ENCODE data around the gene THUMPD2. TPM values are rescaled to one million over a fixed set of nuclear protein-coding genes. Genes with fewer than 3 reads are reported as not detected.
"Not testable (repeated sequence)": the region's sequence is repeated elsewhere in the genome, so short reads cannot be mapped to it uniquely, and the experiment has no call there.

THUMPD2 gene
- total RNA-seq, 1 donor from 2014 or later = 10.3 TPM

DNA sequence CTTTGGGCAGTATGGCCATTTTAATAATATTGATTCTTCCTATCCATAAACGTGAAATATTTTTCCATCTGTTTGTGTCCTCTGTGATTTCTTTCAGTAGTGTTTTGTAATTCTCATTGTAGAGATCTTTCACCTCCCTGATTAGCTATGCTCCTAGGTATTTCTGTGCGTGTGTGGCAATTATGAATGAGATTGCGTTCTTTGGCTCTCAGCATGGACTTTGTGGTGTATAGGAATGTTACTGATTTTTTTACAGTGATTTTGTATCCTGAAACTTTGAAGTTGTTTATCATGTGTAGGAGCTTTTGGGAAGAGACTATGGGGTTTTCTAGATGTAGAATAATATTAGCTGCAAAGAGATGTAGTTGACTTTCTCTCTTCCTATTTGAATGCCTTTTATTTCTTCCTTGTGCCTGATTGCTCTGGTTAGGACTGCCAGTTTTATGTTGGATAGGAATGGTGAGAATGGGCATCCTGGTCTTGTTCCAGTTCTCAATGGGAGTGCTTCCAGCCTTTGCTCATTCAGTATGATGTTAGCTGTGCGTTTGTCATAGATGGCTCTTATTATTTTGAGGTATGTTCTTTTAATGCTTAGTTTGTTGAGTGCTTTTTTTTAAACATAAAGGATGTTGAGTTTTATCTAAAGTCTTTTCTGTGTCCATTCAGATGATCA, 27.0 kb upstream of the THUMPD2 start:
- no peaks in the 10 kb centered on the region for H3K9me3 ChIP-seq
- H3K4me1 ChIP-seq = no peaks in the 10 kb centered on the region
- no peaks in the 10 kb centered on the region for H3K27me3 ChIP-seq
- TF ChIP-seq, protein P1, sequence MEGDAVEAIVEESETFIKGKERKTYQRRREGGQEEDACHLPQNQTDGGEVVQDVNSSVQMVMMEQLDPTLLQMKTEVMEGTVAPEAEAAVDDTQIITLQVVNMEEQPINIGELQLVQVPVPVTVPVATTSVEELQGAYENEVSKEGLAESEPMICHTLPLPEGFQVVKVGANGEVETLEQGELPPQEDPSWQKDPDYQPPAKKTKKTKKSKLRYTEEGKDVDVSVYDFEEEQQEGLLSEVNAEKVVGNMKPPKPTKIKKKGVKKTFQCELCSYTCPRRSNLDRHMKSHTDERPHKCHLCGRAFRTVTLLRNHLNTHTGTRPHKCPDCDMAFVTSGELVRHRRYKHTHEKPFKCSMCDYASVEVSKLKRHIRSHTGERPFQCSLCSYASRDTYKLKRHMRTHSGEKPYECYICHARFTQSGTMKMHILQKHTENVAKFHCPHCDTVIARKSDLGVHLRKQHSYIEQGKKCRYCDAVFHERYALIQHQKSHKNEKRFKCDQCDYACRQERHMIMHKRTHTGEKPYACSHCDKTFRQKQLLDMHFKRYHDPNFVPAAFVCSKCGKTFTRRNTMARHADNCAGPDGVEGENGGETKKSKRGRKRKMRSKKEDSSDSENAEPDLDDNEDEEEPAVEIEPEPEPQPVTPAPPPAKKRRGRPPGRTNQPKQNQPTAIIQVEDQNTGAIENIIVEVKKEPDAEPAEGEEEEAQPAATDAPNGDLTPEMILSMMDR (IDR thresholded peaks at IDR 0.05) = no peak
- no peak for TF ChIP-seq POLR2AphosphoS5 (IDR thresholded peaks at IDR 0.05; ENCODE audit: insufficient read depth in 1 of 2, low read depth in 1 of 2)
- TF ChIP-seq POLR2A (IDR thresholded peaks at IDR 0.05) = no peak
- H3K36me3 ChIP-seq = no peaks in the 10 kb centered on the region
- no peak for DNase-seq (ENCODE audit: extremely low spot score in 2 of 2)
- no peak overlapping the region for H3K27ac ChIP-seq
- intact Hi-C loops (cut with DNase I) = no loop called here
- H3K4me3 ChIP-seq = no peak overlapping the region

DNA sequence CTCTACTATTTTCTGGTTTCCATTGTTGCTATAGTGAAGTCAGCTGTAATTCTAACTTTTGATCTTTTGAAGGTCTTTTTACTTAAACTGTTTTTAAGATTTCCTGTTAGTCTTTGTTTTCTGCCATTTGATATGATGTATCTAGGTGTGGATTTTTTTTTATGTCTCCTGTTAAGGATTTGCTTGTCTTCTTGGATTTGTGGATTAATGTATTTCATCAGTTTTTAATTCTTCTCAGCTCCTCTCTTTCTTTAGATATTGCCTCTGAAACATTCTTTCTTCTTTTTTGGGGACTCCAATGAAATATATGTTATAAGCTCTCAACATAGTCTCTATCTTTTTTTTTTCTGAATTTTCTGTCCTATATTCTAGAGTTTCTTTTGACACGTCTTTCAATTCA, 24.8 kb upstream of the THUMPD2 start:
- intact Hi-C loops (cut with DNase I) = no loop called here
- DNase-seq (ENCODE audit: extremely low spot score in 2 of 2) = no peak
- no peak overlapping the region for H3K4me3 ChIP-seq
- no peaks in the 10 kb centered on the region for H3K27me3 ChIP-seq
- H3K4me1 ChIP-seq = no peaks in the 10 kb centered on the region
- TF ChIP-seq, protein P1 (IDR thresholded peaks at IDR 0.05) = no peak
- TF ChIP-seq POLR2A (IDR thresholded peaks at IDR 0.05) (no peak), POLR2AphosphoS5 (IDR thresholded peaks at IDR 0.05; ENCODE audit: insufficient read depth in 1 of 2, low read depth in 1 of 2) (no peak)
- no peaks in the 10 kb centered on the region for H3K9me3 ChIP-seq
- H3K27ac ChIP-seq = no peak overlapping the region
- H3K36me3 ChIP-seq = no peaks in the 10 kb centered on the region

DNA sequence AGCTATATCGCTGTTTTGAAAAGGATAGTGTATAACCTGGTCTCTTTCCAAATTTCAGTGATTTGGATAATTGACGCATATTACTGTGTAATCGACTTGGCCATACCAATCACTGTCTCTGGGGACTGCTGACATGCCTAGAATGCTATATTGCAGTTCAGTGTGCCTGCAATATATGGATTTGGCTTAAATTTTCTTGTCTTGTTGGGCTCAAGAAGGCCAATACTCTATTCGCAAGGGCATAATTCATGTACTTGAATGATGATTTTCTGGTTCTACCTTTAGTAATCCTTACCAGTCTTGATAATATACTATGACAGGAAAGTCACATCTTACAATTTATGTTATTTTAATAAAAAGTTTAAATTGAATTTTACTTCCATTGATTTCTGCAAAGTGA, 21.7 kb upstream of the THUMPD2 start:
- intact Hi-C loops (cut with DNase I) = no loop called here

DNA sequence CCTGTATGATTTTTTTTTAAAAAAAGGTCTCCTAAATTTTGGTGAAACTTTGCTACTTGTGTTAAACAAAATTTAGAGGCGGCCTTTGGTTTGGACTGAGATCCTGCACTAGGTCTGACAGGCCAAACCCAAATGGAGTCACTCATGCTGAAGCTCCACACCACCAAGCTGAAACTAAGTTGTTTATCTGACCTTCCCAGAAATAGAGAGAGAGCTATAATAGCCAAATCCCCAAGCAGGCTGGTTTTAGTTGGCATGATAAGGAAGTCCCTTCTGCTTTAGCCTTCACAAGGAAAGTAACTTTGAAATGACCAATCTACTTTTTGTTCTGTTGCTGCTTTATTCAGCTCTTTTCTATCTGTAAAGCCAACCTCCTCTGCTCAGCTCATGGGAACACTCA, 17.1 kb upstream of the THUMPD2 start:
- no peak overlapping the region for H3K4me3 ChIP-seq
- intact Hi-C loops (cut with DNase I) = no loop called here
- H3K27ac ChIP-seq = no peak overlapping the region

More for the DNA sequence above, 21.7 kb upstream of the THUMPD2 start:
- H3K9me3 ChIP-seq = no peaks in the 10 kb centered on the region
- H3K36me3 ChIP-seq = no peaks in the 10 kb centered on the region
- no peak overlapping the region for H3K4me3 ChIP-seq
- DNase-seq (ENCODE audit: extremely low spot score in 2 of 2) = no peak
- TF ChIP-seq, protein P1 (IDR thresholded peaks at IDR 0.05) = no peak
- TF ChIP-seq POLR2AphosphoS5 (IDR thresholded peaks at IDR 0.05; ENCODE audit: insufficient read depth in 1 of 2, low read depth in 1 of 2) (no peak), POLR2A (IDR thresholded peaks at IDR 0.05) (no peak)
- no peaks in the 10 kb centered on the region for H3K4me1 ChIP-seq
- no peak overlapping the region for H3K27ac ChIP-seq
- H3K27me3 ChIP-seq = no peaks in the 10 kb centered on the region

DNA sequence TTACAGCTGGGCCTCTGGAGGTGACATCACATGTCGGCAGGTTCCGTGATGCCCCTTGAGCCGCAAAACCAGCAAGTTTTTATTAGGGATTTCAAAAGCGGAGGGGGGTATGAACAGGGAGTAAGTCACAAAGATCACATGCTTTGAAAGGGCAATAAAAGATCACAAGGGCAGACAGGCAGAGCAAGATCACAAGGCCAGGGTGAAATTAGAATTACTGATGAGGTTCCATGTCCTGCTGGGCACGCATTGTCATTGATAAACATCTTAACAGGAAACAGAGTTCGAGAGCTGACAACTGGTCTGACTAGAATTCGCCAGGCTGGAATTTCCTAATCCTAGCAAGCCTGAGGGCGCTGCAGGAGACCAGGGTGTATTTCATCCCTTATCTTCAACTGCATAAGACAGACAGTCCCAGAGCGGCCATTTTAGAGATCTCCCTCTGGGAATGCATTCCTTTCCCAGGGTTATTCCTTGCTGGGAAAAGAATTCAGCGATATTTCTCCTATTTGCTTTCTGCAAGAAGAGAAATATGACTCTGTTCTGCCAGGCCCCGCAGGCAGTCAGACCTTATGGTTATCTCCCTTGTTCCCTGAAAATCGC, 11.3 kb upstream of the THUMPD2 start:
- H3K27me3 ChIP-seq; H3K9me3 ChIP-seq; DNase-seq (ENCODE audit: extremely low spot score in 2 of 2); H3K27ac ChIP-seq; intact Hi-C loops (cut with DNase I); H3K4me1 ChIP-seq; H3K36me3 ChIP-seq; H3K4me3 ChIP-seq: not testable (repeated sequence)

More for the DNA sequence above, 17.1 kb upstream of the THUMPD2 start:
- no peak for DNase-seq (ENCODE audit: extremely low spot score in 2 of 2)
- H3K36me3 ChIP-seq = no peaks in the 10 kb centered on the region
- no peaks in the 10 kb centered on the region for H3K27me3 ChIP-seq
- no peak for TF ChIP-seq POLR2A (IDR thresholded peaks at IDR 0.05)
- TF ChIP-seq POLR2AphosphoS5 (IDR thresholded peaks at IDR 0.05; ENCODE audit: insufficient read depth in 1 of 2, low read depth in 1 of 2) = no peak
- TF ChIP-seq, protein P1 (IDR thresholded peaks at IDR 0.05) = no peak
- no peaks in the 10 kb centered on the region for H3K4me1 ChIP-seq
- H3K9me3 ChIP-seq = no peaks in the 10 kb centered on the region
